K562 (cell line): ENCODE results near the gene SUMO3. TPM values are rescaled to one million over a fixed set of nuclear protein-coding genes. Genes with fewer than 3 reads are reported as not detected.

ENCODE experiments used
- BCL6 ChIP-seq: fragments of 250-450 bp; sonication (Bioruptor Pico); IDR thresholded peaks from 2 replicates; pipeline ENCODE4 v1.4.0; 2020
- CREB3 ChIP-seq: fragments of 450-650 bp; conservative IDR thresholded peaks from 2 replicates; pipeline ENCODE4 v1.6.1; 2016; ENCODE audit warnings: missing genetic modification characterization, low read depth, mild to moderate bottlenecking, missing compliant biosample characterization, moderate library complexity
- EZH2 ChIP-seq: IDR thresholded peaks from 2 replicates; pipeline ENCODE4 v1.6.1; 2012; ENCODE audit warnings: low read depth, mild to moderate bottlenecking, inconsistent platforms, low read length, borderline replicate concordance
- GATA2 ChIP-seq: sonication (generic); formaldehyde crosslinking; IDR thresholded peaks from 2 replicates; pipeline ENCODE4 v1.4.0; 2020; ENCODE audit warnings: mild to moderate bottlenecking, missing genetic modification reagents
- HIVEP1 ChIP-seq: fragments of 250-450 bp; sonication (Bioruptor Pico); IDR thresholded peaks from 2 replicates; pipeline ENCODE4 v1.4.0; 2020; ENCODE audit warnings: mild to moderate bottlenecking
- HSF4 ChIP-seq: fragments of 250-450 bp; sonication (Bioruptor Pico); IDR thresholded peaks from 2 replicates; pipeline ENCODE4 v2.1.2; 2022; ENCODE audit warnings: mild to moderate bottlenecking, moderate library complexity, borderline replicate concordance
- KLF1 ChIP-seq: fragments of 450-650 bp; IDR thresholded peaks from 2 replicates; pipeline ENCODE4 v1.6.1; 2016; ENCODE audit warnings: missing genetic modification characterization, missing compliant biosample characterization
- MCM5 ChIP-seq: fragments of 450-650 bp; IDR thresholded peaks from 2 replicates; pipeline ENCODE4 v1.6.1; 2016; ENCODE audit warnings: low read depth
- NFATC3 ChIP-seq: fragments of 450-650 bp; IDR thresholded peaks from 2 replicates; pipeline ENCODE4 v1.6.1; 2017; ENCODE audit warnings: mild to moderate bottlenecking
- NR3C1 ChIP-seq: sonication (generic); formaldehyde crosslinking; IDR thresholded peaks from 2 replicates; pipeline ENCODE4 v1.8.1; 2022; ENCODE audit warnings: missing genetic modification reagents
- POLR2AphosphoS2 ChIP-seq: IDR thresholded peaks from 2 replicates; pipeline ENCODE4 v1.6.1; 2012; ENCODE audit warnings: low read length, improper control_type of control experiment
- PRMT5 ChIP-seq: sonication (generic); formaldehyde crosslinking; IDR thresholded peaks from 2 replicates; pipeline ENCODE4 v1.5.0; 2020; ENCODE audit warnings: missing genetic modification reagents
- PTRF ChIP-seq: fragments of 450-650 bp; IDR thresholded peaks from 2 replicates; pipeline ENCODE4 v1.6.1; 2016; ENCODE audit warnings: mild to moderate bottlenecking, missing genetic modification characterization, missing compliant biosample characterization
- UBTF ChIP-seq, 2 experiments: IDR thresholded peaks; 2 replicates each; pipeline ENCODE4 v1.6.1; 2012; ENCODE audit warnings: improper control_type of control experiment in 2 of 2, low read depth in 2 of 2, low read length in 2 of 2, borderline replicate concordance in 1 of 2
- ZFPM2 ChIP-seq: fragments of 250-450 bp; sonication (Bioruptor Pico); IDR thresholded peaks from 2 replicates; pipeline ENCODE4 v1.5.1; 2022; ENCODE audit warnings: mild to moderate bottlenecking
- ZNF24 ChIP-seq: fragments of 450-650 bp; IDR thresholded peaks from 2 replicates; pipeline ENCODE4 v1.6.1; 2016
- polyA plus RNA-seq, 8 experiments: library from polyadenylated mRNA; depleted of rRNA in 4 of 8; stranded (reverse) in 5 of 8; unstranded in 3 of 8; fragments of >200 nt; fragmentation: Nextera tagmentation in 2 of 8; fragmentation: Illumina TruSeq in 1 of 8; extraction: Ambion mirVana in 2 of 8; extraction: Trizol in 1 of 8; gene quantifications; 2 replicates each; pipeline versions ENCODE4 v1.2.1 to v1.2.3, GENCODE V29; 2011 to 2014; ENCODE audit warnings: inconsistent platforms in 1 of 8, missing spikeins in 1 of 8
- total RNA-seq, 7 experiments: library from RNA; depleted of rRNA in 6 of 7; stranded (reverse); fragments of >200 nt in 6 of 7; fragmentation: Illumina TruSeq in 2 of 7; extraction: Trizol in 2 of 7; gene quantifications; 2 replicates each; pipeline versions ENCODE4 v1.2.1 to v1.2.3, GENCODE V29; 2011 to 2021; ENCODE audit warnings: low replicate concordance in 1 of 7
- TF ChIP-seq, protein P1 (sequence below): IDR thresholded peaks from 3 replicates; pipeline ENCODE4 v1.6.1; 2011; ENCODE audit warnings: borderline replicate concordance, mild to moderate bottlenecking; ENCODE audit not compliant: insufficient read length, insufficient read depth

SUMO3 gene
- total and polyA plus RNA-seq, 9 of the 15 experiments (the other 6 are each of a cell fraction or from before 2014, with no cell fraction given) = 13.9 to 143 (median 113) TPM

DNA sequence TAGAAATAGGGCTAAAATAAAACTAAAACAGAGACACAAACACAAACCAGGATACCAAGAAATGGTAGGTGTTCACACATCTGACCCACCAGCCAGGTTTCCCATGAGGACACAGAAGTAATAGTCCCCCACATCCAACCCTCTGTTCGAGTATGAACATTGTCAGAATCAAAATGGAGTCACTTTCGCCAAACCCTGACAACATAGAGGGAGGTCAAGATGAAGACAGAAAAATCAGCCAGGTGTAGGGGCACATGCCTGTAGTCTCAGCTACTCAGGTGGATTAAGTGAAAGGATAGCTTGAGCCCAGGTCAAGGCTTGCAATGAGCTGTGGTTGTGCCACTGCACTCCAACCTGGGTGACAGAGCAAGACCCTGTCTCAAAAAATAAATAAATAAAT lies 20.1 kb downstream of the SUMO3 start (continued):
- TF ChIP-seq NR3C1 (CRISPR knock-in tag) (no peak), CREB3 (tag) (0 out of 2 replicates have a peak, but pooled peaks have one; percentile 51), PRMT5 (CRISPR knock-in tag) (no peak), GATA2 (CRISPR knock-in tag) (no peak), POLR2AphosphoS2 (no peak), UBTF (IDR thresholded peaks at IDR 0.05; ENCODE audit: borderline replicate concordance in 1 of 2, low read depth in 2 of 2, low read length in 2 of 2) (no peak), NFATC3 (no peak), PTRF (tag) (peak; percentile 75), BCL6 (CRISPR knock-in tag) (no peak), KLF1 (tag) (no peak), EZH2 (no peak), MCM5 (no peak), HSF4 (CRISPR knock-in tag) (no peak), HIVEP1 (CRISPR knock-in tag) (no peak), ZFPM2 (no peak), ZNF24 (no peak)
- TF ChIP-seq, protein P1, sequence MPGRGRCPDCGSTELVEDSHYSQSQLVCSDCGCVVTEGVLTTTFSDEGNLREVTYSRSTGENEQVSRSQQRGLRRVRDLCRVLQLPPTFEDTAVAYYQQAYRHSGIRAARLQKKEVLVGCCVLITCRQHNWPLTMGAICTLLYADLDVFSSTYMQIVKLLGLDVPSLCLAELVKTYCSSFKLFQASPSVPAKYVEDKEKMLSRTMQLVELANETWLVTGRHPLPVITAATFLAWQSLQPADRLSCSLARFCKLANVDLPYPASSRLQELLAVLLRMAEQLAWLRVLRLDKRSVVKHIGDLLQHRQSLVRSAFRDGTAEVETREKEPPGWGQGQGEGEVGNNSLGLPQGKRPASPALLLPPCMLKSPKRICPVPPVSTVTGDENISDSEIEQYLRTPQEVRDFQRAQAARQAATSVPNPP = no peak
